C4-2B (cell line): ENCODE measurements around the gene SYMPK.
"Not testable (repeated sequence)": the region's sequence is repeated elsewhere in the genome, so short reads cannot be mapped to it uniquely, and the experiment has no call there.

ENCODE experiments used
- H3K27ac ChIP-seq: fragments of 450-650 bp; 2 replicates; pipeline ENCODE4 v1.5.1; 2017
- ZFX ChIP-seq: fragments of 450-650 bp; IDR thresholded peaks from 2 replicates; pipeline ENCODE4 v1.6.1; 2017
- TF ChIP-seq, protein P1 (sequence below): fragments of 450-650 bp; conservative IDR thresholded peaks from 2 replicates; pipeline ENCODE4 v1.5.1; 2017; ENCODE audit warnings: mild to moderate bottlenecking

Gene SYMPK

DNA sequence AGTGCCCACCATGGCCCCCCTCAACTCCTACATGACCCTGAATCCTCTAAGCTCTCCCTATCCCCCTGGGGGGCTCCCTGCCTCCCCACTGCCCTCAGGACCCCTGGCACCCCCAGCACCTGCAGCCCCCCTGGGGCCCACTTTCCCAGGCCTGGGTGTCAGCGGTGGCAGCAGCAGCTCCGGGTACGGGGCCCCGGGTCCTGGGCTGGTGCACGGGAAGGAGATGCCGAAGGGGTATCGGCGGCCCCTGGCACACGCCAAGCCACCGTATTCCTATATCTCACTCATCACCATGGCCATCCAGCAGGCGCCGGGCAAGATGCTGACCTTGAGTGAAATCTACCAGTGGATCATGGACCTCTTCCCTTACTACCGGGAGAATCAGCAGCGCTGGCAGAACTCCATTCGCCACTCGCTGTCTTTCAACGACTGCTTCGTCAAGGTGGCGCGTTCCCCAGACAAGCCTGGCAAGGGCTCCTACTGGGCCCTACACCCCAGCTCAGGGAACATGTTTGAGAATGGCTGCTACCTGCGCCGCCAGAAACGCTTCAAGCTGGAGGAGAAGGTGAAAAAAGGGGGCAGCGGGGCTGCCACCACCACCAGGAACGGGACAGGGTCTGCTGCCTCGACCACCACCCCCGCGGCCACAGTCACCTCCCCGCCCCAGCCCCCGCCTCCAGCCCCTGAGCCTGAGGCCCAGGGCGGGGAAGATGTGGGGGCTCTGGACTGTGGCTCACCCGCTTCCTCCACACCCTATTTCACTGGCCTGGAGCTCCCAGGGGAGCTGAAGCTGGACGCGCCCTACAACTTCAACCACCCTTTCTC lies 9.4 kb upstream of the SYMPK start:
- TF ChIP-seq, protein P1, sequence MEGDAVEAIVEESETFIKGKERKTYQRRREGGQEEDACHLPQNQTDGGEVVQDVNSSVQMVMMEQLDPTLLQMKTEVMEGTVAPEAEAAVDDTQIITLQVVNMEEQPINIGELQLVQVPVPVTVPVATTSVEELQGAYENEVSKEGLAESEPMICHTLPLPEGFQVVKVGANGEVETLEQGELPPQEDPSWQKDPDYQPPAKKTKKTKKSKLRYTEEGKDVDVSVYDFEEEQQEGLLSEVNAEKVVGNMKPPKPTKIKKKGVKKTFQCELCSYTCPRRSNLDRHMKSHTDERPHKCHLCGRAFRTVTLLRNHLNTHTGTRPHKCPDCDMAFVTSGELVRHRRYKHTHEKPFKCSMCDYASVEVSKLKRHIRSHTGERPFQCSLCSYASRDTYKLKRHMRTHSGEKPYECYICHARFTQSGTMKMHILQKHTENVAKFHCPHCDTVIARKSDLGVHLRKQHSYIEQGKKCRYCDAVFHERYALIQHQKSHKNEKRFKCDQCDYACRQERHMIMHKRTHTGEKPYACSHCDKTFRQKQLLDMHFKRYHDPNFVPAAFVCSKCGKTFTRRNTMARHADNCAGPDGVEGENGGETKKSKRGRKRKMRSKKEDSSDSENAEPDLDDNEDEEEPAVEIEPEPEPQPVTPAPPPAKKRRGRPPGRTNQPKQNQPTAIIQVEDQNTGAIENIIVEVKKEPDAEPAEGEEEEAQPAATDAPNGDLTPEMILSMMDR = no peak
- no peak for TF ChIP-seq ZFX
- no peak overlapping the region for H3K27ac ChIP-seq

DNA sequence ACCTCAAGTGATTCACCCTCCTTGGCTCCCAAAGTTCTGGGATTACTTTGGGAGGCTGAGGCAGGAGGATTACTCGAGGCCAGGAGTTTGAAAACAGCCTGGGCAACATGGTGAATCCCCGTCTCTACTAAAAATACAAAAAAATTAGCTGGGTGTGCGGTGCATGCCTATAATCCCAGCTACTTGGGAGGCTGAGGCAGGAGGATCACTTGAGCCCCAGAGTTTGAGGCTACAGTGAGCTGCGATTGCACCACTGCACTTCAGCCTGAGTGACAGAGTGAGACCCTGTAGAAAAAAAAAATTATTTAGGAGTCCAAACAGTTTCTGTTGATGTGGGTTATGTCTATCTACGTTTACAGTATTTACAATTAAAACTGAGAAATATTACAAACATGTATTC lies 7.9 kb upstream of the SYMPK start:
- no peak for TF ChIP-seq ZFX
- TF ChIP-seq, protein P1 = no peak
- no peak overlapping the region for H3K27ac ChIP-seq

DNA sequence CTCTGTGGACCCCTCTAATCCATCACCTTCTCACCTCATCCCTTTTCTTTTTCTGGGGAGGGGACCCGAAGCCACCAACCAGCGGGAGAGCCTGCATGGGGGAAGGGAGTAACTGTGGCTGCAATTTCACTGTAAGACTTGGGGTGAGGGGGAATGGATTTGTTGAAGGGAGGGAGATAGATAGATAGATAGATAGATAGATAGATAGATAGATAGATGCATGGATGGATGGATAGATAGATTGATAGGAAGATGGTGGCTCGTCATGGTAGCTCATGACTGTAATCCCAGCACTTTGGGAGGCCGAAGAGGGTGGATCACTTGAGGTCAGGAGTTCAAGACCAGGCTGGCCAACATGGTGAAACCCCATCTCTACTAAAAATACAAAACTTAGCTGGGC lies 4.3 kb upstream of the SYMPK start:
- not testable (repeated sequence) for H3K27ac ChIP-seq

DNA sequence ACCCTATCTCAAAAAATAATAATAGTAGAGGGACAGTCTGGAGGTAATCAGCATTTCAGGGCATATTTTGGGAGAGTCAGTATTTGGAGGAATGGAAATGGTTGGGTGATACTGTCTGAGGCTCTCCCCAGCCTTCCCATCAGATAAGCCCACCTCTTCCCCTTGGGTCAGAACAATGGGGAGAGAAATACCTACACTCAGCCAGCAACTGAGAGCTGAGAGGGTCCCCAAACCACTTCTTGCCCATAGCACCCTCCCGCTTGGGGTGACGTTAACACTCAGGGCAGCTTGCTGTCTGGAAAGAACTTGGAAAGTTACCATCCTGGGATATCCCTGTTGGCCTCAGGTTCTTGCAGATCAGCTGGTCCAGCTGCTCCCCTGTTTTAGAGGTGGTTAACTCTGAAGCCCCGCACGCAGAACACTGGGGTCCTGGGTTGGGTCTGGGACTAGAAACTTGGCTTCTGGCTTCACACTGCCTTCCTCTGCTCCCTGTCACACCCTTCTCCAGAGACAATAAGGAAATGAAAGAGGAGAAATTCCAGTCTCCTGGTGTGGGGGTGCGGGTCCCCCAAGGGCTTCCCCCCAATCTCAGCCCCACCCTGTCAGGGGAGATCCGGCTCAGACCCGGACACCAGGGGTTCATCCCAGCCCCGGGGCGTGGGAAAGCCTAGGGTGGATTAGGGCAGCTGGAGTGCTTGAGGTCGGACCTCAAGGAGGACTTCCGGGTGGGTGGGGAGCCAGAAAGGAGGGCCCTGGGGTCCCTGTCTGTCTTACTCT lies 3.6 kb upstream of the SYMPK start:
- TF ChIP-seq, protein P1 = no peak
- no peak for TF ChIP-seq ZFX
- no peak overlapping the region for H3K27ac ChIP-seq

DNA sequence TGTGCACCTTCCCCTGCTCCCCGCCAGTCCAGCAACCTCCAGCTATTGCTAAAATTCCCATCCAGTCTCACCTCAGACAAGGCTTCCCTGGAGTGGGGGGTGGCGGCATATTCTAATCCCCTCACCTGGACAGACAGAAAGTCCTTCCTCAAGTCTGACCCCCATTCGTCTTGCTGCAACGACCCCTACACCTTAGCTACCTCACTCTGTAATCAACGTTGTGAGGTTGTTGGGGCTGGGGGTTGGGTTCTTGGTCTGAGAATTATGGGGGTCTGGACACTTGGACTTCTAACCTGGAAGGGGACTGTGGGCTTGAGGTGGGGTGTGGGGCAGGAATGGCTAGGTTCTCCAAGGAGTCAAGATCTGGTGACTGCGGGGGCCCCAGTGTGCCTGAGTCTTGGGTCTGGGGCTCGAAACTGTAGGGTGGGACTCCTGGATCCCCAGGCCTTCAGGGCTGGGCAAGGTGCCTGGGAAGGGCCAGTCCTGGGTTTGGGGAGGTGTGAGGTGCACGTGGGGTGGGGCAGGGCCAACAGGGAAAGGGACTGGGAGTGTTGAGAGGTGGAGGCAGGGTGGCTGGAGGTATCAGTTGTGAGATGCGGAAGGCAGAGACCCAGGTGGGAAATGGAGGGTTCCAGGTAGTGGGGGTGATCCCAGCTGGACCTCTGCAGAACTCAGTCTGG lies 2.5 kb upstream of the SYMPK start:
- no peak for TF ChIP-seq ZFX
- TF ChIP-seq, protein P1 = no peak
- H3K27ac ChIP-seq = no peak overlapping the region

DNA sequence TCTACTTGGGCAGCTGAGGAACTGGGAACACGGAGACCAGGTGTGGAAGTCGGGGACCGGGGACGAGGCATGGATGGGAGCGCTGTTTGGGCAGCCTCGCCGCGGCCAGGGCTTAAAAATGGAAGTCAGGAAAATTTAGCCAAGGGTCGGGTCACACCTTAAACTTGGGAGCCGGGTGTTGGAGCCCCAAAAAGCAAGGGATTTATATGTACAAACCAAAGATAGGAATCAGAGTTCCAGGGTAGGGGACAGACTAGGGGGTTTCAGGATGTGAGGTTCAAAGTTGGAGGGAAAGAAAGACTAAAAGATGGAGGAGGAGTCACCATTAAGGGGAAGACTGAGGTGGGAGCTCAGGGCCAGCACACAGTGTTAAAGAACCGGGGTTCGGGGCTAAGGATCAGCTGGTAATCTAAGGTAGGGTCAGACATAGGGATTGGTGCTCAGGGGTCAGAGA lies 1.7 kb upstream of the SYMPK start:
- TF ChIP-seq, protein P1 = no peak
- no peak for TF ChIP-seq ZFX
- no peak overlapping the region for H3K27ac ChIP-seq

DNA sequence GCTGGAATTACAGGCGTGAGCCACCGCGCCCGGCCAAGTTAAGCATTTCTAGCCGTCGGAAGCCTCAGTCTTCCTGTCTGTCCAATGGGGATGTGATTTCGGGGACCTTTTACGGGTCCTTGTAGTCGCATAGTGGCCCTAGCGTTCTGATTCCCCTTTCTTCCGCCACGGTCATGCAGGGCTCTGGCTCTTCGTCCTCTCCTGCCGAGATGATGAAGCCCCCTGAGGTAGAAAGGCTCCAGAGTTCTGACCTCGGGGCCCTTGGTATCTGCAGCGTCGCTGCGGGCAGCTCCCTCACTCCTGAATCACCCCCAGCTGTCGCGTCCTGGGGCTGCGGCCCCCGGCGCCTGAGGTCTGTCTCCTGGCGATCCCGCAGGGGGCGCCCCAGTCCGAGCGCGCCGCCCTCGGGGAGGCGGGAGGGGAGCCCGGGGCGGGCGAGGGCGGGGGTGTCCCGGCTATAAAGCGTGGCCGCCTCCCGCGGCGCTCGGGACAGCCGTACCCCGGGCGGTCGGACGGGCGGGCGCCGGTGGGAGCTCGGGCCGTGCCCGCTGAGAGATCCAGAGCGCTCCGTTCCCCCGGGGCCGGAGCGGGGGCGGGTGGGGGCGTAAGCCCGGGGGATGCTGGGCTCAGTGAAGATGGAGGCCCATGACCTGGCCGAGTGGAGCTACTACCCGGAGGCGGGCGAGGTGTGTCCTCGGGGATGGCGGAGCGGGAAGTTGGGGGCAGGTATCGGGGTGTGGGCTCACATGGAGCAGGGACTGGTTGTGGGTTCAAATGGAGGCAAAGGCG lies 1.1 kb upstream of the SYMPK start, which contains the start of gene FOXA3:
TSS of gene FOXA3 (plus strand) at position 487 of the 789 bp plus-strand sequence. CDS start at position 618, 131 bp downstream.
- H3K27ac ChIP-seq = peak within 1 kb of the TSS; percentile 94; the same call in 1 of the 2 replicates

More for the DNA sequence above, 1.1 kb upstream of the SYMPK start, which contains the start of gene FOXA3:
- no peak for TF ChIP-seq ZFX
- TF ChIP-seq, protein P1 = no peak; the same call in 1 of the 2 replicates
